HepG2 (cell line): ENCODE results near the gene HNRNPA2B1.
"Not testable (repeated sequence)": the region's sequence is repeated elsewhere in the genome, so short reads cannot be mapped to it uniquely, and the experiment has no call there.

Source experiments
- BRCA1 ChIP-seq: sonication (generic); formaldehyde crosslinking; IDR thresholded peaks from 2 replicates; pipeline ENCODE4 v1.4.0; 2020; ENCODE audit warnings: missing genetic modification reagents
- HNRNPLL ChIP-seq: fragments of 200-400 bp; formaldehyde crosslinking; IDR thresholded peaks from 2 replicates; pipeline ENCODE4 v1.6.1; 2017; ENCODE audit warnings: mild to moderate bottlenecking, low read depth, low read length; ENCODE audit not compliant: poor library complexity, severe bottlenecking
- IKZF1 ChIP-seq: fragments of 450-650 bp; IDR thresholded peaks from 2 replicates; pipeline ENCODE4 v1.7.1; 2016
- IKZF4 ChIP-seq: sonication (generic); formaldehyde crosslinking; IDR thresholded peaks from 2 replicates; pipeline ENCODE4 v1.5.1; 2020; ENCODE audit warnings: borderline replicate concordance, mild to moderate bottlenecking, low read depth, missing genetic modification reagents; ENCODE audit errors: not compliant biosample characterization
- POLR2A ChIP-seq, 2 experiments: IDR thresholded peaks; 2 replicates each; pipeline ENCODE4 v1.6.1; 2011; ENCODE audit warnings: low read depth in 2 of 2, low read length in 2 of 2, mild to moderate bottlenecking in 1 of 2, moderate library complexity in 1 of 2; ENCODE audit not compliant: insufficient read depth in 1 of 2
- RAD21 ChIP-seq: fragments of 450-650 bp; formaldehyde crosslinking; IDR thresholded peaks from 2 replicates; pipeline ENCODE4 v1.5.0; 2020; ENCODE audit warnings: mild to moderate bottlenecking
- SOX13 ChIP-seq, 3 experiments: fragments of 450-650 bp in 1 of 3; sonication (generic) in 1 of 3; formaldehyde crosslinking in 1 of 3; IDR thresholded peaks in 2 of 3; conservative IDR thresholded peaks in 1 of 3; 2 replicates each; pipeline versions ENCODE4 v1.5.0 to v1.6.1; 2016 to 2020; ENCODE audit warnings: antibody characterized with exemption in 1 of 3, mild to moderate bottlenecking in 1 of 3, missing compliant biosample characterization in 1 of 3, missing genetic modification reagents in 1 of 3, moderate library complexity in 1 of 3
- ZBTB21 ChIP-seq: sonication (generic); formaldehyde crosslinking; IDR thresholded peaks from 2 replicates; pipeline ENCODE4 v1.4.0; 2020; ENCODE audit warnings: missing genetic modification reagents
- ZNF337 ChIP-seq: sonication (generic); formaldehyde crosslinking; IDR thresholded peaks from 2 replicates; pipeline ENCODE4 v1.5.1; 2020; ENCODE audit warnings: missing genetic modification reagents, low read depth, mild to moderate bottlenecking, borderline replicate concordance
- TF ChIP-seq, protein P1 (sequence below): sonication (generic); formaldehyde crosslinking; IDR thresholded peaks from 2 replicates; pipeline ENCODE4 v1.4.0; 2020; ENCODE audit warnings: missing genetic modification reagents

DNA sequence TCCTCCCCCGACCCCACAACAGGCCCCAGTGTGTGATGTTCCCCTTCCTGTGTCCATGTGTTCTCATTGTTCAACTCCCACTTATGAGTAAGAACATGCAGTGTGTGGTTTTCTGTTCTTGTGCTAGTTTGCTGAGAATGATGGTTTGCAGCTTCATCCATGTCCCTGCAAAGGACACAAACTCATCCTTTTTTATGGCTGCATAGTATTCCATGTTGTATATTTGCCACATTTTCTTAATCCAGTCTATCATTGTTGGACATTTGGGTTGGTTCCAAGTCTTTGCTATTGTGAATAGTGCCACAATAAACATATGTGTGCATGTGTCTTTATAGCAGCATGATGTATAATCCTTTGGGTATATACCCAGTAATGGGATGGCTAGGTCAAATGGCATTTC, 36.7 kb downstream of the HNRNPA2B1 start:
- not testable (repeated sequence) for TF ChIP-seq ZBTB21 (CRISPR knock-in tag); IKZF1; SOX13 (IDR thresholded peaks at IDR 0.05); SOX13 (CRISPR knock-in tag; conservative IDR thresholded peaks at IDR 0.05 in 1 of 2, IDR thresholded peaks at IDR 0.05 in 1 of 2); BRCA1; RAD21 (CRISPR knock-in tag); IKZF4 (CRISPR knock-in tag); HNRNPLL; ZNF337 (CRISPR knock-in tag); POLR2A (IDR thresholded peaks at IDR 0.05; ENCODE audit: insufficient read depth in 1 of 2, low read depth in 2 of 2, low read length in 2 of 2)
- TF ChIP-seq, protein P1, sequence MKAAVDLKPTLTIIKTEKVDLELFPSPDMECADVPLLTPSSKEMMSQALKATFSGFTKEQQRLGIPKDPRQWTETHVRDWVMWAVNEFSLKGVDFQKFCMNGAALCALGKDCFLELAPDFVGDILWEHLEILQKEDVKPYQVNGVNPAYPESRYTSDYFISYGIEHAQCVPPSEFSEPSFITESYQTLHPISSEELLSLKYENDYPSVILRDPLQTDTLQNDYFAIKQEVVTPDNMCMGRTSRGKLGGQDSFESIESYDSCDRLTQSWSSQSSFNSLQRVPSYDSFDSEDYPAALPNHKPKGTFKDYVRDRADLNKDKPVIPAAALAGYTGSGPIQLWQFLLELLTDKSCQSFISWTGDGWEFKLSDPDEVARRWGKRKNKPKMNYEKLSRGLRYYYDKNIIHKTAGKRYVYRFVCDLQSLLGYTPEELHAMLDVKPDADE (CRISPR knock-in tag): not testable (repeated sequence)
